ENCODE data around the gene TGFB2.

GRCh38 chr1:218490406-218490922 lies 145.3 kb downstream of the TGFB2 start:
- TF ChIP-seq EZH2 (IDR thresholded peaks at IDR 0.05; ENCODE audit: low read length), result no peak
- TF ChIP-seq, protein P1, sequence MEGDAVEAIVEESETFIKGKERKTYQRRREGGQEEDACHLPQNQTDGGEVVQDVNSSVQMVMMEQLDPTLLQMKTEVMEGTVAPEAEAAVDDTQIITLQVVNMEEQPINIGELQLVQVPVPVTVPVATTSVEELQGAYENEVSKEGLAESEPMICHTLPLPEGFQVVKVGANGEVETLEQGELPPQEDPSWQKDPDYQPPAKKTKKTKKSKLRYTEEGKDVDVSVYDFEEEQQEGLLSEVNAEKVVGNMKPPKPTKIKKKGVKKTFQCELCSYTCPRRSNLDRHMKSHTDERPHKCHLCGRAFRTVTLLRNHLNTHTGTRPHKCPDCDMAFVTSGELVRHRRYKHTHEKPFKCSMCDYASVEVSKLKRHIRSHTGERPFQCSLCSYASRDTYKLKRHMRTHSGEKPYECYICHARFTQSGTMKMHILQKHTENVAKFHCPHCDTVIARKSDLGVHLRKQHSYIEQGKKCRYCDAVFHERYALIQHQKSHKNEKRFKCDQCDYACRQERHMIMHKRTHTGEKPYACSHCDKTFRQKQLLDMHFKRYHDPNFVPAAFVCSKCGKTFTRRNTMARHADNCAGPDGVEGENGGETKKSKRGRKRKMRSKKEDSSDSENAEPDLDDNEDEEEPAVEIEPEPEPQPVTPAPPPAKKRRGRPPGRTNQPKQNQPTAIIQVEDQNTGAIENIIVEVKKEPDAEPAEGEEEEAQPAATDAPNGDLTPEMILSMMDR (optimal IDR thresholded peaks at IDR 0.05 in 1 of 3, IDR thresholded peaks at IDR 0.05 in 1 of 3, conservative IDR thresholded peaks at IDR 0.05 in 1 of 3; ENCODE audit: extremely low read depth in 1 of 3, insufficient read depth in 2 of 3, low read length in 3 of 3), result no peak

All from keratinocyte (primary cell).